SK-N-SH (cell line): Measurements from ENCODE around the gene TTC23. TPM values are rescaled to one million over a fixed set of nuclear protein-coding genes. Genes with fewer than 3 reads are reported as not detected.

Source experiments
- CTCF ChIA-PET: fragments of 300-600, 350-600 bp; formaldehyde crosslinking; extraction: SDS; loops from one replicate; lab custom pipeline; 2021; lab: Yijun Ruan, JAX
- POLR2A ChIA-PET: fragments of 350-600 bp; sonication (Branson Sonifier 250); formaldehyde crosslinking; extraction: SDS; loops from one replicate; lab custom pipeline; 2020; ENCODE audit warnings: antibody characterized with exemption, inconsistent platforms; lab: Yijun Ruan, JAX
- DNase-seq: peaks from one replicate; pipeline ENCODE4 v3.0.0; 2012
- H2AFZ ChIP-seq: fragments of 200-600 bp; sonication (generic); 2 replicates; pipeline ENCODE4 v1.8.1; 2016; ENCODE audit warnings: antibody characterized with exemption, mild to moderate bottlenecking, low read depth
- H3F3A ChIP-seq: fragments of 200-600 bp; sonication (generic); replicated peaks from 2 replicates; pipeline ENCODE3; 2016; ENCODE audit warnings: antibody characterized with exemption, mild to moderate bottlenecking; ENCODE audit not compliant: insufficient read depth
- H3K27ac ChIP-seq, 2 experiments: fragments of 200-500 bp in 1 of 2; fragments of 200-600 bp in 1 of 2; sonication (Bioruptor generic) in 1 of 2; sonication (generic), shearing (Covaris generic) in 1 of 2; 2 replicates each; pipeline versions ENCODE4 v1.5.1 to v1.6.1; 2014 to 2016; ENCODE audit warnings: low read depth in 2 of 2, inconsistent platforms in 1 of 2, low read length in 1 of 2, mild to moderate bottlenecking in 1 of 2, mixed read lengths in 1 of 2
- H3K27me3 ChIP-seq: fragments of 200-600 bp; sonication (generic), shearing (Covaris generic); 2 replicates; pipeline ENCODE4 v1.6.1; 2016; ENCODE audit warnings: mixed run types; ENCODE audit not compliant: insufficient read depth
- H3K36me3 ChIP-seq, 2 experiments: fragments of 200-500 bp in 1 of 2; fragments of 200-600 bp in 1 of 2; sonication (Bioruptor generic) in 1 of 2; sonication (generic) in 1 of 2; replicated peaks in 1 of 2; 2 replicates each; pipeline versions ENCODE3 to v1.5.1; 2014 to 2016; ENCODE audit warnings: low read length in 1 of 2, mild to moderate bottlenecking in 1 of 2; ENCODE audit not compliant: insufficient read depth in 2 of 2, control insufficient read depth in 1 of 2
- H3K4me1 ChIP-seq, 2 experiments: fragments of 200-500 bp in 1 of 2; fragments of 200-600 bp in 1 of 2; sonication (Bioruptor generic) in 1 of 2; sonication (generic), shearing (Covaris generic) in 1 of 2; 2 replicates each; pipeline versions ENCODE4 v1.5.1 to v1.6.1; 2014 to 2016; ENCODE audit warnings: low read depth in 1 of 2, low read length in 1 of 2, mixed run types in 1 of 2; ENCODE audit not compliant: insufficient read depth in 2 of 2, control insufficient read depth in 1 of 2
- H3K4me2 ChIP-seq: fragments of 200-600 bp; sonication (generic), shearing (Covaris generic); 2 replicates; pipeline ENCODE4 v1.6.1; 2017; ENCODE audit warnings: mixed run types
- H3K4me3 ChIP-seq, 2 experiments: fragments of 200-500 bp in 1 of 2; fragments of 200-600 bp in 1 of 2; sonication (Bioruptor generic) in 1 of 2; sonication (generic), shearing (Covaris generic) in 1 of 2; 2 replicates each; pipeline versions ENCODE4 v1.5.1 to v1.8.1; 2014 to 2016; ENCODE audit warnings: low read depth in 2 of 2, inconsistent platforms in 1 of 2, low read length in 1 of 2, mild to moderate bottlenecking in 1 of 2, mixed read lengths in 1 of 2, moderate library complexity in 1 of 2
- H3K79me2 ChIP-seq: fragments of 200-600 bp; sonication (generic); 2 replicates; pipeline ENCODE4 v1.8.1; 2017; ENCODE audit warnings: mild to moderate bottlenecking; ENCODE audit not compliant: insufficient read depth
- H3K9ac ChIP-seq: fragments of 200-600 bp; sonication (generic); 2 replicates; pipeline ENCODE4 v1.6.1; 2017; ENCODE audit warnings: mixed run types
- H3K9me2 ChIP-seq: fragments of 200-600 bp; sonication (generic); 2 replicates; pipeline ENCODE4 v1.6.1; 2017; ENCODE audit warnings: mixed run types
- H3K9me3 ChIP-seq: fragments of 200-600 bp; sonication (generic); 2 replicates; pipeline ENCODE4 v1.6.1; 2017; ENCODE audit warnings: mixed run types, mild to moderate bottlenecking, moderate library complexity
- H4K20me1 ChIP-seq: fragments of 200-600 bp; sonication (generic); 2 replicates; pipeline ENCODE4 v1.6.1; 2017; ENCODE audit warnings: mild to moderate bottlenecking, mixed run types; ENCODE audit not compliant: insufficient read depth
- CHD2 ChIP-seq: fragments of 150-350 bp; IDR thresholded peaks from 2 replicates; pipeline ENCODE4 v1.6.1; 2018; ENCODE audit warnings: low read length; ENCODE audit not compliant: partially characterized antibody
- EZH2phosphoT487 ChIP-seq: fragments of 200-600 bp; sonication (generic); IDR thresholded peaks from 2 replicates; pipeline ENCODE4 v1.6.1; 2017; ENCODE audit warnings: low read depth, mixed run types, mild to moderate bottlenecking, antibody characterized with exemption, moderate library complexity, borderline replicate concordance
- FOSL2 ChIP-seq: IDR thresholded peaks from 2 replicates; pipeline ENCODE4 v1.4.0; 2012; ENCODE audit warnings: low read depth, mild to moderate bottlenecking, moderate library complexity, borderline replicate concordance
- FOXJ3 ChIP-seq: sonication (generic); formaldehyde crosslinking; IDR thresholded peaks from 2 replicates; pipeline ENCODE4 v1.5.1; 2020; ENCODE audit warnings: mild to moderate bottlenecking, missing genetic modification reagents
- FOXM1 ChIP-seq: IDR thresholded peaks from 2 replicates; pipeline ENCODE4 v1.4.0; 2012; ENCODE audit warnings: low read depth, mild to moderate bottlenecking
- GABPA ChIP-seq: IDR thresholded peaks from 2 replicates; pipeline ENCODE4 v1.4.0; 2012; ENCODE audit warnings: low read depth, mild to moderate bottlenecking
- JUND ChIP-seq: IDR thresholded peaks from 2 replicates; pipeline ENCODE4 v1.4.0; 2012
- MAX ChIP-seq: IDR thresholded peaks from 2 replicates; pipeline ENCODE4 v1.4.0; 2012; ENCODE audit warnings: low read depth
- MEF2A ChIP-seq: IDR thresholded peaks from 2 replicates; pipeline ENCODE4 v1.4.0; 2012; ENCODE audit warnings: low read depth, borderline replicate concordance
- MXI1 ChIP-seq: IDR thresholded peaks from 2 replicates; pipeline ENCODE4 v1.6.1; 2012; ENCODE audit warnings: mild to moderate bottlenecking, low read depth, low read length, improper control_type of control experiment
- NRF1 ChIP-seq: IDR thresholded peaks from 2 replicates; pipeline ENCODE4 v1.6.1; 2012; ENCODE audit warnings: low read depth, mild to moderate bottlenecking, low read length
- POLR2AphosphoS5 ChIP-seq: IDR thresholded peaks from 2 replicates; pipeline ENCODE4 v1.6.1; 2012; ENCODE audit warnings: low read depth, low read length
- RCOR1 ChIP-seq: fragments of 150-350 bp; IDR thresholded peaks from 2 replicates; pipeline ENCODE4 v1.6.1; 2017; ENCODE audit warnings: antibody characterized with exemption, low read length
- RFX5 ChIP-seq: IDR thresholded peaks from 2 replicates; pipeline ENCODE4 v1.6.1; 2012; ENCODE audit warnings: mild to moderate bottlenecking, improper control_type of control experiment, low read length
- TAF1 ChIP-seq: IDR thresholded peaks from 2 replicates; pipeline ENCODE4 v1.6.1; 2012; ENCODE audit warnings: low read depth, mild to moderate bottlenecking, low read length, moderate library complexity, borderline replicate concordance
- USF2 ChIP-seq: fragments of 150-350 bp; IDR thresholded peaks from 2 replicates; pipeline ENCODE4 v1.6.1; 2017; ENCODE audit warnings: antibody characterized with exemption, low read length, low read depth, borderline replicate concordance
- WGBS: methylation state at CpG from one replicate; pipeline ENCODE4 v1.1.6; 2017; ENCODE audit warnings: low lambda C conversion rate; 5-methylcytosine and 5-hydroxymethylcytosine counted together
- polyA plus RNA-seq, 3 experiments: library from polyadenylated mRNA; depleted of rRNA; stranded (reverse); fragments of >200 nt; gene quantifications; 2 replicates each; pipeline ENCODE4 v1.2.3, GENCODE V29; 2012
- TF ChIP-seq, protein P1 (sequence below): IDR thresholded peaks from 2 replicates; pipeline ENCODE4 v1.4.0; 2012; ENCODE audit warnings: low read depth, borderline replicate concordance

The TTC23 gene
- polyA plus RNA-seq, 1 of the 3 experiments (the other 2 are of a cell fraction), result 0.79 TPM

GRCh38 chr15:99145778-99146177 lies 103.6 kb downstream of the TTC23 start:
- POLR2A ChIA-PET, result no interaction called here
- no peaks in the 10 kb centered on the region for H3F3A ChIP-seq
- H3K27me3 ChIP-seq, result no peaks in the 10 kb centered on the region
- H3K79me2 ChIP-seq, result no peaks in the 10 kb centered on the region
- H3K9me2 ChIP-seq, result no peaks in the 10 kb centered on the region
- no peaks in the 10 kb centered on the region for H3K36me3 ChIP-seq
- CTCF ChIA-PET, result interaction anchor here (1.1 to 1.7 kb wide), 2 partner anchors 15 to 41 kb away, joined by 3 to 5 read pairs; no protein-coding TSS in a partner anchor
- no peak overlapping the region for H2AFZ ChIP-seq
- TF ChIP-seq MXI1 (no peak), RCOR1 (no peak), USF2 (no peak)
- 95% methylated on average over 6 of the region's 6 CpGs for WGBS
- H4K20me1 ChIP-seq, result no peaks in the 10 kb centered on the region
- H3K4me1 ChIP-seq, result peaks cover 0 to 11% of the 10 kb centered on the region in 2 experiments; a peak in 1 of 4 replicates
- no peaks in the 10 kb centered on the region for H3K9me3 ChIP-seq
- no peak overlapping the region for H3K4me3 ChIP-seq
- H3K9ac ChIP-seq, result no peak overlapping the region
- H3K27ac ChIP-seq, result no peak overlapping the region
- DNase-seq, result no peak
- no peak overlapping the region for H3K4me2 ChIP-seq

GRCh38 chr15:99145005-99145404 lies 104.4 kb downstream of the TTC23 start:
- H3K4me2 ChIP-seq, result no peak overlapping the region
- ChIA-PET CTCF (interaction anchor here (1.2 to 1.3 kb wide), 2 partner anchors 11 to 39 kb away, joined by 3 to 4 read pairs; no protein-coding TSS in a partner anchor), POLR2A (no interaction called here)
- no peak for TF ChIP-seq RFX5
- TF ChIP-seq CHD2, result no peak
- no peak for TF ChIP-seq GABPA
- no peak for TF ChIP-seq EZH2phosphoT487
- TF ChIP-seq FOXM1, result no peak
- TF ChIP-seq JUND, result no peak
- TF ChIP-seq, protein P1, sequence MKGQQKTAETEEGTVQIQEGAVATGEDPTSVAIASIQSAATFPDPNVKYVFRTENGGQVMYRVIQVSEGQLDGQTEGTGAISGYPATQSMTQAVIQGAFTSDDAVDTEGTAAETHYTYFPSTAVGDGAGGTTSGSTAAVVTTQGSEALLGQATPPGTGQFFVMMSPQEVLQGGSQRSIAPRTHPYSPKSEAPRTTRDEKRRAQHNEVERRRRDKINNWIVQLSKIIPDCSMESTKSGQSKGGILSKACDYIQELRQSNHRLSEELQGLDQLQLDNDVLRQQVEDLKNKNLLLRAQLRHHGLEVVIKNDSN, result no peak
- TF ChIP-seq NRF1, result no peak
- TF ChIP-seq FOXJ3, result no peak
- no peak for TF ChIP-seq MEF2A
- TF ChIP-seq TAF1, result no peak
- TF ChIP-seq MAX, result no peak
- TF ChIP-seq FOSL2, result no peak
- no peak for TF ChIP-seq POLR2AphosphoS5
- no peak overlapping the region for H3K9ac ChIP-seq
- no peak overlapping the region for H3K27ac ChIP-seq
- H3K4me1 ChIP-seq, result peaks cover 0 to 11% of the 10 kb centered on the region in 2 experiments; a peak in 1 of 4 replicates
- H3F3A ChIP-seq, result no peaks in the 10 kb centered on the region
- no peak overlapping the region for H3K4me3 ChIP-seq
- 92% methylated on average over 10 of the region's 10 CpGs for WGBS
- no peaks in the 10 kb centered on the region for H4K20me1 ChIP-seq
- H3K9me2 ChIP-seq, result no peaks in the 10 kb centered on the region
- H3K27me3 ChIP-seq, result no peaks in the 10 kb centered on the region
- H3K36me3 ChIP-seq, result no peaks in the 10 kb centered on the region
- H3K9me3 ChIP-seq, result no peaks in the 10 kb centered on the region
- DNase-seq, result no peak
- no peaks in the 10 kb centered on the region for H3K79me2 ChIP-seq
- no peak overlapping the region for H2AFZ ChIP-seq
